Measurements from ENCODE around the gene MAGI2. TPM values are rescaled to one million over a fixed set of nuclear protein-coding genes. Genes with fewer than 3 reads are reported as not detected.

The MAGI2 gene
- total RNA-seq, 3 donors from 2014 or later: 9.8 to 22.7 (median 20.2) TPM

GRCh38 chr7:79494046-79494445 lies 40.6 kb upstream of the MAGI2 start:
- Histone ChIP-seq H3K36me3 (no peaks in the 10 kb centered on the region), H3K4me3 (no peak overlapping the region), H3K9me3 (no peaks in the 10 kb centered on the region), H3K27ac (no peak overlapping the region), H3K27me3 (no peaks in the 10 kb centered on the region), H3K4me1 (no peaks in the 10 kb centered on the region)
- TF ChIP-seq POLR2A (IDR thresholded peaks at IDR 0.05): no peak
- DNase-seq (ENCODE audit: low spot score in 2 of 2): no peak
- intact Hi-C loops (cut with DNase I; ENCODE audit: low total_unique reads): no loop called here

- no peaks in the 10 kb centered on the region for H3K36me3 ChIP-seq
- H3K4me3 ChIP-seq: no peak overlapping the region
- no peaks in the 10 kb centered on the region for H3K9me3 ChIP-seq
- no peak for DNase-seq (ENCODE audit: low spot score in 2 of 2)
- no peaks in the 10 kb centered on the region for H3K4me1 ChIP-seq
- intact Hi-C loops (cut with DNase I; ENCODE audit: low total_unique reads): no loop called here
- no peak for TF ChIP-seq POLR2AphosphoS5 (IDR thresholded peaks at IDR 0.05)
- no peak for TF ChIP-seq POLR2A (IDR thresholded peaks at IDR 0.05)
- no peak for TF ChIP-seq CTCF (IDR thresholded peaks at IDR 0.05)
- no peaks in the 10 kb centered on the region for H3K27me3 ChIP-seq
- no peak overlapping the region for H3K27ac ChIP-seq
Observed at GRCh38 chr7:79489371-79489770, 35.9 kb upstream of the MAGI2 start.

GRCh38 chr7:79478386-79478785 lies 24.9 kb upstream of the MAGI2 start:
- H3K36me3 ChIP-seq: no peaks in the 10 kb centered on the region
- no peaks in the 10 kb centered on the region for H3K4me1 ChIP-seq
- DNase-seq (ENCODE audit: low spot score in 2 of 2): no peak
- no peak overlapping the region for H3K4me3 ChIP-seq
- no peak for TF ChIP-seq POLR2AphosphoS5 (IDR thresholded peaks at IDR 0.05)
- TF ChIP-seq CTCF (IDR thresholded peaks at IDR 0.05): no peak
- TF ChIP-seq POLR2A (IDR thresholded peaks at IDR 0.05): no peak
- H3K27me3 ChIP-seq: no peaks in the 10 kb centered on the region
- H3K9me3 ChIP-seq: no peaks in the 10 kb centered on the region
- no peak overlapping the region for H3K27ac ChIP-seq
- intact Hi-C loops (cut with DNase I; ENCODE audit: low total_unique reads): no loop called here

- Histone ChIP-seq H3K4me3 (no peak overlapping the region), H3K4me1 (no peaks in the 10 kb centered on the region), H3K27me3 (no peaks in the 10 kb centered on the region), H3K27ac (no peak overlapping the region), H3K36me3 (no peaks in the 10 kb centered on the region), H3K9me3 (no peaks in the 10 kb centered on the region)
- intact Hi-C loops (cut with DNase I; ENCODE audit: low total_unique reads): no loop called here
- TF ChIP-seq CTCF (IDR thresholded peaks at IDR 0.05) (no peak), POLR2AphosphoS5 (IDR thresholded peaks at IDR 0.05) (no peak), POLR2A (IDR thresholded peaks at IDR 0.05) (no peak)
- no peak for DNase-seq (ENCODE audit: low spot score in 2 of 2)
Observed at GRCh38 chr7:79475455-79475854, 22.0 kb upstream of the MAGI2 start.

- H3K4me1 ChIP-seq: no peaks in the 10 kb centered on the region
- TF ChIP-seq POLR2A (IDR thresholded peaks at IDR 0.05) (no peak), POLR2AphosphoS5 (IDR thresholded peaks at IDR 0.05) (no peak)
- no peaks in the 10 kb centered on the region for H3K36me3 ChIP-seq
- no peak overlapping the region for H3K27ac ChIP-seq
- no peak for DNase-seq (ENCODE audit: low spot score in 2 of 2)
- no peaks in the 10 kb centered on the region for H3K27me3 ChIP-seq
- H3K4me3 ChIP-seq: no peak overlapping the region
- intact Hi-C loops (cut with DNase I; ENCODE audit: low total_unique reads): no loop called here
- H3K9me3 ChIP-seq: no peaks in the 10 kb centered on the region
Observed at GRCh38 chr7:79471699-79472098, 18.2 kb upstream of the MAGI2 start.

GRCh38 chr7:79471283-79471682 lies 17.8 kb upstream of the MAGI2 start:
- H3K9me3 ChIP-seq: no peaks in the 10 kb centered on the region
- intact Hi-C loops (cut with DNase I; ENCODE audit: low total_unique reads): no loop called here
- no peaks in the 10 kb centered on the region for H3K27me3 ChIP-seq
- no peaks in the 10 kb centered on the region for H3K4me1 ChIP-seq
- no peak for TF ChIP-seq POLR2AphosphoS5 (IDR thresholded peaks at IDR 0.05)
- no peak for TF ChIP-seq POLR2A (IDR thresholded peaks at IDR 0.05)
- TF ChIP-seq CTCF (IDR thresholded peaks at IDR 0.05): no peak
- no peaks in the 10 kb centered on the region for H3K36me3 ChIP-seq
- no peak for DNase-seq (ENCODE audit: low spot score in 2 of 2)
- no peak overlapping the region for H3K4me3 ChIP-seq
- no peak overlapping the region for H3K27ac ChIP-seq

Measured in breast epithelium (tissue), 4 donors.